ENCODE results near the gene ANO2.

DNA sequence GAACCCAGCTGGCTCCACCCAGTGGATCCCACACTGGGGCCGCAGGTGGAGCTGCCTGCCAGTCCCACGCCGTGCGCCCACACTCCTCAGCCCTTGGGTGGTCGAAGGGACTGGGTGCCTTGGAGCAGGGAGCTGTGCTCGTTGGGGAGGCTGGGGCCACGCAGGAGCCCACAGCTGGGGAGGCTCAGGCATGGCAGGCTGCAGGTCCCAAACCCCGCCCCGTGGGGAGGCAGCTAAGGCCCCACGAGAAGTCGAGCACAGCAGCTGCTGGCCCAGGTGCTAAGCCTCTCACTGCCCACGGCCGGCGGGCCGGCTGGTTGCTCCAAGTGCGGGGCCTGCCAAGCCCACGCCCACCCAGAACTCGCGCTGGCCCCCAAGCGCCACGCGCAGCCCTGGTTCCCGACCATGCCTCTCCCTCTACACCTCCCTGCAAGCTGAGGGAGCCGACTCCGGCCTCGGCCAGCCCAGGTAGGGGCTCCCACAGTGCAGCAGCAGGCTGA lies 56.2 kb downstream of the ANO2 start:
- TF ChIP-seq, protein P1, sequence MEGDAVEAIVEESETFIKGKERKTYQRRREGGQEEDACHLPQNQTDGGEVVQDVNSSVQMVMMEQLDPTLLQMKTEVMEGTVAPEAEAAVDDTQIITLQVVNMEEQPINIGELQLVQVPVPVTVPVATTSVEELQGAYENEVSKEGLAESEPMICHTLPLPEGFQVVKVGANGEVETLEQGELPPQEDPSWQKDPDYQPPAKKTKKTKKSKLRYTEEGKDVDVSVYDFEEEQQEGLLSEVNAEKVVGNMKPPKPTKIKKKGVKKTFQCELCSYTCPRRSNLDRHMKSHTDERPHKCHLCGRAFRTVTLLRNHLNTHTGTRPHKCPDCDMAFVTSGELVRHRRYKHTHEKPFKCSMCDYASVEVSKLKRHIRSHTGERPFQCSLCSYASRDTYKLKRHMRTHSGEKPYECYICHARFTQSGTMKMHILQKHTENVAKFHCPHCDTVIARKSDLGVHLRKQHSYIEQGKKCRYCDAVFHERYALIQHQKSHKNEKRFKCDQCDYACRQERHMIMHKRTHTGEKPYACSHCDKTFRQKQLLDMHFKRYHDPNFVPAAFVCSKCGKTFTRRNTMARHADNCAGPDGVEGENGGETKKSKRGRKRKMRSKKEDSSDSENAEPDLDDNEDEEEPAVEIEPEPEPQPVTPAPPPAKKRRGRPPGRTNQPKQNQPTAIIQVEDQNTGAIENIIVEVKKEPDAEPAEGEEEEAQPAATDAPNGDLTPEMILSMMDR (IDR thresholded peaks at IDR 0.05 in 4 of 5, conservative IDR thresholded peaks at IDR 0.05 in 1 of 5) = no peak
- no peak for TF ChIP-seq POLR2A (IDR thresholded peaks at IDR 0.05)
